KBM-7 (cell line): ENCODE data around the gene NAGLU.
A peak's percentile ranks its signal among the peaks of the same experiment; 100 is the strongest.

Experiments used
- DNase-seq: peaks from one replicate; pipeline ENCODE4 v3.0.0-alpha.2; 2015
- in situ Hi-C: fragments of 300-500 bp; cut with MboI; formaldehyde crosslinking; loops from 2 replicates; pipeline ENCODE4 v1.14.3; 2020; ENCODE audit warnings: low sequenced_read_pairs, low pct_unique_long_range_greater_than_20kb, mixed read lengths

The NAGLU gene

GRCh38 chr17:42536048-42536371 is at the start of gene NAGLU:
NAGLU (plus strand) TSS chr17:42536241; CDS start chr17:42536273, 32 bp downstream.
- peak; percentile 89 for DNase-seq
- in situ Hi-C loops = no loop called here

- no peak for DNase-seq
- in situ Hi-C loops = no loop called here
Observed at GRCh38 chr17:42488032-42488431, 48.0 kb upstream of the NAGLU start.

- in situ Hi-C loops = no loop called here
- DNase-seq = no peak
Observed at GRCh38 chr17:42493319-42493718, 42.7 kb upstream of the NAGLU start.

- in situ Hi-C loops = no loop called here
- no peak for DNase-seq
Observed at GRCh38 chr17:42494673-42495072, 41.4 kb upstream of the NAGLU start.

- in situ Hi-C loops = no loop called here
- DNase-seq = no peak
Observed at GRCh38 chr17:42498828-42499227, 37.2 kb upstream of the NAGLU start.

- in situ Hi-C loops = loop anchor here (25.0 kb wide), 1 partner anchor 190 kb away; no protein-coding TSS in a partner anchor
- no peak for DNase-seq
Observed at GRCh38 chr17:42502091-42502490, 34.0 kb upstream of the NAGLU start.

GRCh38 chr17:42502926-42503325 is 33.1 kb upstream of the NAGLU start:
- no peak for DNase-seq

GRCh38 chr17:42507671-42508070 is 28.4 kb upstream of the NAGLU start:
- no peak for DNase-seq
- in situ Hi-C loops = loop anchor here (25.0 kb wide), 1 partner anchor 195 kb away; no protein-coding TSS in a partner anchor

More at GRCh38 chr17:42502926-42503325, 33.1 kb upstream of the NAGLU start:
- in situ Hi-C loops = loop anchor here (25.0 kb wide), 1 partner anchor 191 kb away; no protein-coding TSS in a partner anchor

GRCh38 chr17:42508426-42509165 is 27.4 kb upstream of the NAGLU start:
- in situ Hi-C loops = loop anchor here (25.0 kb wide), 1 partner anchor 196 kb away; no protein-coding TSS in a partner anchor

GRCh38 chr17:42509409-42509808 is 26.6 kb upstream of the NAGLU start:
- in situ Hi-C loops = loop anchor here (25.0 kb wide), 1 partner anchor 197 kb away; no protein-coding TSS in a partner anchor
- DNase-seq = no peak

More at GRCh38 chr17:42508426-42509165, 27.4 kb upstream of the NAGLU start:
- peak; percentile 62 for DNase-seq

- in situ Hi-C loops = loop anchor here (25.0 kb wide), 1 partner anchor 198 kb away; no protein-coding TSS in a partner anchor
Observed at GRCh38 chr17:42509841-42510240, 26.2 kb upstream of the NAGLU start.

GRCh38 chr17:42512246-42512645 is 23.8 kb upstream of the NAGLU start:
- in situ Hi-C loops = loop anchor here (25.0 kb wide), 1 partner anchor 200 kb away; no protein-coding TSS in a partner anchor
- DNase-seq = no peak

More at GRCh38 chr17:42509841-42510240, 26.2 kb upstream of the NAGLU start:
- peak; percentile 54 for DNase-seq

GRCh38 chr17:42512733-42513251 is 23.2 kb upstream of the NAGLU start:
- in situ Hi-C loops = loop anchor here (25.0 kb wide), 1 partner anchor 200 kb away; no protein-coding TSS in a partner anchor
- DNase-seq = no peak

- in situ Hi-C loops = loop anchor here (25.0 kb wide), 1 partner anchor 201 kb away; no protein-coding TSS in a partner anchor
- no peak for DNase-seq
Observed at GRCh38 chr17:42513686-42514085, 22.4 kb upstream of the NAGLU start.

GRCh38 chr17:42514279-42514678 is 21.8 kb upstream of the NAGLU start:
- in situ Hi-C loops = loop anchor here (25.0 kb wide), 1 partner anchor 202 kb away; no protein-coding TSS in a partner anchor
- no peak for DNase-seq

GRCh38 chr17:42514867-42515266 is 21.2 kb upstream of the NAGLU start:
- no peak for DNase-seq
- in situ Hi-C loops = loop anchor here (25.0 kb wide), 1 partner anchor 203 kb away; no protein-coding TSS in a partner anchor

- in situ Hi-C loops = loop anchor here (25.0 kb wide), 1 partner anchor 205 kb away; no protein-coding TSS in a partner anchor
- DNase-seq = peak; percentile 91
Observed at GRCh38 chr17:42517516-42517915, 18.5 kb upstream of the NAGLU start.

GRCh38 chr17:42518046-42518754 is 17.8 kb upstream of the NAGLU start:
- DNase-seq = peak; percentile 69
- in situ Hi-C loops = loop anchor here (25.0 kb wide), 1 partner anchor 206 kb away; no protein-coding TSS in a partner anchor
